ENCODE measurements around the gene RNF208. TPM values are rescaled to one million over a fixed set of nuclear protein-coding genes. Genes with fewer than 3 reads are reported as not detected.
A peak's percentile ranks its signal among the peaks of the same experiment; 100 is the strongest.

Gene RNF208
- polyA plus RNA-seq, 1 donor (not counting 4 experiments of a cell fraction or from before 2014, with no cell fraction given): not detected

- Histone ChIP-seq H4K20me1 (ENCODE audit: control insufficient read depth, extremely low read depth, insufficient read depth, low read length) (no peaks in the 10 kb centered on the region), H3K4me1 (ENCODE audit: control insufficient read depth, extremely low read depth, insufficient read depth, low read length) (no peaks in the 10 kb centered on the region), H3K27me3 (ENCODE audit: control insufficient read depth, extremely low read depth, insufficient read depth, low read length) (peaks cover 12% of the 10 kb centered on the region), H3K79me2 (ENCODE audit: control insufficient read depth, insufficient read depth, low read length) (peaks cover 9% of the 10 kb centered on the region), H2AFZ (ENCODE audit: control insufficient read depth, low read length) (no peak overlapping the region), H3K9me3 (ENCODE audit: control insufficient read depth, low read depth, low read length) (no peaks in the 10 kb centered on the region), H3K4me2 (ENCODE audit: control insufficient read depth, extremely low read depth, insufficient read depth, low read depth, low read length) (no peak overlapping the region), H3K4me3 (ENCODE audit: control insufficient read depth in 2 of 3, extremely low read depth in 1 of 3, insufficient read depth in 2 of 3, low read depth in 1 of 3, low read length in 3 of 3) (no peak overlapping the region), H3K36me3 (ENCODE audit: control insufficient read depth in 2 of 2, extremely low read depth in 1 of 2, insufficient read depth in 2 of 2, low read length in 2 of 2) (peaks cover 0 to 6% of the 10 kb centered on the region in 2 experiments), H3K9ac (ENCODE audit: control insufficient read depth, extremely low read depth, insufficient read depth, low read length) (no peak overlapping the region), H3K9me1 (ENCODE audit: control insufficient read depth, extremely low read depth, insufficient read depth, low read length) (no peaks in the 10 kb centered on the region), H3K27ac (ENCODE audit: control insufficient read depth, insufficient read depth, low read length) (no peak overlapping the region)
- dilution Hi-C loops (cut with MboI; ENCODE audit: extremely low pct_ligation_motif_present, low sequenced_read_pairs): no loop called here
- no peak for DNase-seq (ENCODE audit: low read depth, low spot score)
- no peak for FAIRE-seq
- TF ChIP-seq EZH2 (IDR thresholded peaks at IDR 0.05; ENCODE audit: low read length) (no peak), CTCF (optimal IDR thresholded peaks at IDR 0.05 in 1 of 3, IDR thresholded peaks at IDR 0.05 in 1 of 3, conservative IDR thresholded peaks at IDR 0.05 in 1 of 3; ENCODE audit: extremely low read depth in 1 of 3, insufficient read depth in 2 of 3, low read length in 3 of 3) (peak in 2 of 3 experiments; percentile 83 to 99)
Measured at GRCh38 chr9:137236238-137236935, 14.3 kb upstream of the RNF208 start.

- Histone ChIP-seq H2AFZ (ENCODE audit: control insufficient read depth, low read length) (no peak overlapping the region), H3K9me3 (ENCODE audit: control insufficient read depth, low read depth, low read length) (no peaks in the 10 kb centered on the region), H3K4me3 (ENCODE audit: control insufficient read depth in 2 of 3, extremely low read depth in 1 of 3, insufficient read depth in 2 of 3, low read depth in 1 of 3, low read length in 3 of 3) (no peak overlapping the region), H3K79me2 (ENCODE audit: control insufficient read depth, insufficient read depth, low read length) (peaks cover 9% of the 10 kb centered on the region), H3K27ac (ENCODE audit: control insufficient read depth, insufficient read depth, low read length) (no peak overlapping the region), H3K27me3 (ENCODE audit: control insufficient read depth, extremely low read depth, insufficient read depth, low read length) (peaks cover 12% of the 10 kb centered on the region), H3K36me3 (ENCODE audit: control insufficient read depth in 2 of 2, extremely low read depth in 1 of 2, insufficient read depth in 2 of 2, low read length in 2 of 2) (peaks cover 0 to 6% of the 10 kb centered on the region in 2 experiments), H3K4me2 (ENCODE audit: control insufficient read depth, extremely low read depth, insufficient read depth, low read depth, low read length) (no peak overlapping the region), H4K20me1 (ENCODE audit: control insufficient read depth, extremely low read depth, insufficient read depth, low read length) (no peaks in the 10 kb centered on the region), H3K9ac (ENCODE audit: control insufficient read depth, extremely low read depth, insufficient read depth, low read length) (no peak overlapping the region), H3K4me1 (ENCODE audit: control insufficient read depth, extremely low read depth, insufficient read depth, low read length) (no peaks in the 10 kb centered on the region), H3K9me1 (ENCODE audit: control insufficient read depth, extremely low read depth, insufficient read depth, low read length) (no peaks in the 10 kb centered on the region)
- FAIRE-seq: no peak
- dilution Hi-C loops (cut with MboI; ENCODE audit: extremely low pct_ligation_motif_present, low sequenced_read_pairs): no loop called here
- no peak for TF ChIP-seq CTCF (optimal IDR thresholded peaks at IDR 0.05 in 1 of 3, IDR thresholded peaks at IDR 0.05 in 1 of 3, conservative IDR thresholded peaks at IDR 0.05 in 1 of 3; ENCODE audit: extremely low read depth in 1 of 3, insufficient read depth in 2 of 3, low read length in 3 of 3)
- no peak for TF ChIP-seq EZH2 (IDR thresholded peaks at IDR 0.05; ENCODE audit: low read length)
- DNase-seq (ENCODE audit: low read depth, low spot score): no peak
Measured at GRCh38 chr9:137235424-137236237, 13.6 kb upstream of the RNF208 start.
